ENCODE results near the gene ARL13B.
"Not testable (repeated sequence)": the region's sequence is repeated elsewhere in the genome, so short reads cannot be mapped to it uniquely, and the experiment has no call there.

Gene ARL13B

DNA sequence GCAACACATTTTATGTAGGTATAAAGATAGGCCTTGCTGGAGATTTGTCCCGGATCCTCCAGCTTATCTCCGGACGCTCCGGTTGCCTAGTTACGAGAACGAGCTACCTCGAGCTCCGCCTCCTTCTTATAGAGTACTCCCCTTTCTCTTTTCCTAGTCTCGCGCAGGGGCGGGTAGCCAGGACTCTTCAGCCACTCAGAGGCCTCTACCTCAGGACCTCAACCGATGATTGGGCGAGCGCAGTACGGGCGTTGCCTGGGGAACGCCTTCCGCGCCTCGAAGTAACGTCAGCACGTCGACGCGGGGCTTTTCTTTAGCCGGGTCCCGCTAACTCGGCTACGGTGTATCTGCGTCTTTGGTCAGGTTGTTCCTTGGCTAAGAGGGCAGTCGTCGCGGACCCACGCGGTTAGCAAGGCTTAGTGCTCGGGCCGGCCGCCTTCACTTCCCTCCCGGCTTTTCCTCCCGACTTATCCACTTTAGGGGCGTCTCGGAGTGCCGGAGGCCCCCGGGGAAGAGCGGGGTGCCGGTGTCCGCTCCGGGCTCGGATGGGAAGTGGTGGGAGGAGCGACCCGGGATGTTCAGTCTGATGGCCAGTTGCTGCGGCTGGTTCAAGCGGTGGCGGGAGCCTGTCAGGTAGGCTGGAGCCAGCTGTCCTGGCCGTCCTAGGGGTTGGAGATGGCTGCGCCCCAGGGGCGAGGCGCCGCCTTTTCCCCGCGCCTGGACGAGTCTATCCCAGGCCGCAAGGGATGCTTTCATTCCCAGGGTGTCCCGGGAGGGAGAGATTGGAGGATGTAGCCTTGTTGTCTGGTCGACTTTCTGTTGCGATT lies at the start of gene ARL13B:
Gene ARL13B (plus strand): TSS at position 306 of the 827 bp plus-strand sequence. CDS start 269 bp downstream, at position 575.
- DNase-seq (ENCODE audit: low read depth in 2 of 3, low spot score in 2 of 3), result peak; percentile 62 to 86 (median 82)

DNA sequence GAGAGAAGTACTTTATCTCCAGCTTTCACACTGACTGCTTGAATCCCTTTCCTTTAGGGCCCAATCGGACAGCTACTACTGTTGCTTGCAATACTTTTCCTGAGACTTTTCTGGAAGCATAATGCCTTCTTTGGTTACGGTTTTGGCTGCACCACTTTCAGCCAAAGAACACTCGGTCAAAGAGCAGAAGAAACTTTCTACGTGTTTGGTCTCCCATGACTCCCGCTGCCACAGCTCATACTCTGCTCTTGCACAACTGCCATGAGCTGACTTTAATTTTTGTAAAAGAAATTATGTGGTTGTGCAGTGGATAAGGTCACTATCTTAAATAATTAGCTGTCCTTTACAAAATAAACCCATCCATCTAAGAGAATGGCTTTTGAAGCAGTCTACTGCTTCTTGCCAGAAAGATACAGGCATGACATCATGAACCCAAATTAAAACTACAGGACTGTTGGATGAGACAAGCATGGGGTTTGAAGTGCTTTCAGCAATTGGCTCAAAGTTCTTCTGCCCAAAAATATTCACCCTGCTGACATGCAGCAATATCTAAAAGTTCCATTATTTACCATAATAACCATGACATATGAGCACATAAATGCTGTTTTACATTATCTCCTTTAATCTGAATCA lies 48.2 kb upstream of the ARL13B start:
- no peak for DNase-seq (ENCODE audit: low read depth in 2 of 3, low spot score in 2 of 3)

DNA sequence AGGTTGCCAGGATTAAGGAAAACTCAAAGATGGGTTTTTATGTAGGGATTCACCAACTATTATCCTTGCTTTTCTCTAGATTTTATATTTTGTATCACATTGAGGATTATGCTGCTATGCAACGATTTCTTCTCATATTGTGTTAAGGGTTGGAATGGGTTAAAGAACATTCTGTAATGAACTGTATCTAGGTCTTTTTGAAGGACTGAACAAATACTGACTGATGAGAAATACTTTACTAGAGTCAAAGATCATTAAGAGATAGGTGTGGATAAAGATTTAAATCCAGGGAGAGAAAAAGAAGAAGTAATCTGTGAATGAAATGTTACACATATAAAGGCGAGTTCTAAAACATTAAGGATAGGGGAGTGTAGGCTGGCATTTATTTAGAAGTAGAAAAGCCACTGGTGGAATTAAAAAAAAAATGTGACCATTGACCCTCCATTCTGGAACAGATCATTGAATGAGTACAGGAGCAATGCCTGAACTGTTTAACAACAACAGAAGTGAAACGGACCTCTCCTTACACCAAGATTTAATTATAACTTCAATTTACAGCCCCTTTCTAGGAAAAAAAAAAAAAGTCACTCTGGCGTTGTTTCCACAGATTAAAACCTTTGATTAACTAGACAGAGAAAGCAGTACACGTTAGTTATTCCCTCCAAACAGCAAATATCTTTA lies 45.4 kb upstream of the ARL13B start:
- no peak for DNase-seq (ENCODE audit: low read depth in 2 of 3, low spot score in 2 of 3)

DNA sequence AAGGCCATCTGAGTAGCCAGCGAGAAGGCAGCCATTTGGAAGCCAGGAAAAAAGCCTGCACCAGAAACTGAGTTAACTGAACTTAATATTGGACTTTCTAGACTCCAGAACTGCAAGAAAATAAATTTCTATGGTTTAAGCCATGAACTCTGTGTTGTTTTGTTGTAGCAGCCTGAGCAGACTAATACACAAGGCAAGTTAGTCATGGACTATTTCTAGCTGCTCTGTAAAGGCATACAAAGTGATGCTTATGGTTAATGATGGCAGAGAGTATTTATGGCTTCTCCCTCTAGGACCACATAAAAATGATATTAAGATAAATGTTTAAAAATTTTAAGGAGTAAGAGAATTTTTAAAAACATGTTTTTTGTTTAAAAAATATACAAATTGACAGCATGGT lies 43.4 kb upstream of the ARL13B start:
- DNase-seq (ENCODE audit: low read depth in 2 of 3, low spot score in 2 of 3), result no peak

DNA sequence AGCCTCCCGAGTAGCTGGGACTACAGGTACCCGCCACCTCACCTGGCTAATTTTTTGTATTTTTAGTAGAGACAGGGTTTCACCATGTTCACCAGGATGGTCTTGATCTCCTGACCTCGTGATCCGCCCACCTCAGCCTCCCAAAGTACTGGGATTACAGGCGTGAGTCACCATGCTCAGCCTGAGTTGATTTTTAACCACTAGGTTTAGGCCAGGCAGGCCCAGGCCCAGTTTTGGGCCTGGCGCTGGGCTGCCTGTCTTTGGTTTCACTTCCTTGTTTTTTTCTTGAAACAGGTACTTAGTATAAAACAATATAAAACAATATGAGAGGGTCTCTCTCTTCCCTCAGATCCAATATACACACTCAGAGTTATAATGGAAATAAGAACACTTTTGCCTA lies 42.5 kb upstream of the ARL13B start:
- DNase-seq (ENCODE audit: low read depth in 2 of 3, low spot score in 2 of 3), result not testable (repeated sequence)

DNA sequence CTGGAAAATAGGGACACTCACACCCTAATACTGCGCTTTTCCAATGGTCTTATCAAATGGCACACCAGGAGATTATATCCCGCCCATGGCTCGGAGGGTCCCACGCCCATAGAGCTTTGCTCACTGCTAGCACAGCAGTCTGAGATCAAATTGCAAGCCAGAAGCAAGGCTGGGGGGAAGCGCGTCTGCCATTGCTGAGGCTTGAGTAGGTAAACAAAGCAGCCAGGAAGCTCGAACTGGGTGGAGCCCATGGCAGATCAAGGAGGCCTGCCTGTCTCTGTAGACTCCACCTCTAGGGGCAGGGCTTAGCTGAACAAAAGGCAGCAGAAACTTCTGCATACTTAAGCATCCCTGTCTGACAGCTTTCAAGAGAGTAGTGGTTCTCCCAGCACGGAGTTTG lies 30.0 kb upstream of the ARL13B start:
- DNase-seq (ENCODE audit: low read depth in 2 of 3, low spot score in 2 of 3), result not testable (repeated sequence)

DNA sequence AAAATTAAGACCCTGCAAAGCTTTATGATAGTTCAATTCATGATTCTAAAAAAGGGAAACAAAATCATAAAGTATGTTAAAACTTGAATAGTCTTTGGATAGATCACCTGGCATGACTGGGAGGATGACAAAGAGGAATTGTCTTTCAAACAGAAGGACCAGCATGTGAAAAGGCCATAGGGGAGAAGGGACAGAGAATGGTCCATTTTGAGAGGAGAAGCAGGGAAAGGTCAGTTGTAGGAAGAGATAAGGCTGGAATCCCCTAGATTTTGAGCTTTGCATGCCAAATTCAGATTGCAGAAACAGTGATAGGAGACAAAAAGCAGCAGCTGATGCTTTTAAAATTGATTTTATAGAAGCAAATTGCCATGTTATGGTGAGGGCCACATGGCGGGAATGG lies 18.9 kb upstream of the ARL13B start:
- no peak for DNase-seq (ENCODE audit: low read depth in 2 of 3, low spot score in 2 of 3)

DNA sequence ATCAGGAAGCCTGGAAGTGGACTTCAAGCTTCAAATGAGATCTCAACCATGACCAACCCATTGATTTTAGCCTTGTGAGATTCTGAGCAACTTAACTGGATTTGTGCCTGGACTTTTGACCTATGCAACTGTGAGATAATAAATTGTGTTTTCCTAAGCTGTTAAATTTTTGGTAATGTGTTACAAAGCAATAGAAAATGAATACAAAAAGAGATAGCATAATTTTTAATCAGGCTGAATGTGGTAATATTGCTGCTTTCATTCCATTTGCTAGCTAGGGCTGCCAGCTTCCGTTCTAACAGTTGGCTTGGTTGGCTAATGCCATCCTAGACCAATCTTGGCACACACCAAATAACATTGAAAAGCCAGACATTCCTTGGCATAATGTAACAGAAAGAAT lies 18.5 kb upstream of the ARL13B start:
- no peak for DNase-seq (ENCODE audit: low read depth in 2 of 3, low spot score in 2 of 3)

DNA sequence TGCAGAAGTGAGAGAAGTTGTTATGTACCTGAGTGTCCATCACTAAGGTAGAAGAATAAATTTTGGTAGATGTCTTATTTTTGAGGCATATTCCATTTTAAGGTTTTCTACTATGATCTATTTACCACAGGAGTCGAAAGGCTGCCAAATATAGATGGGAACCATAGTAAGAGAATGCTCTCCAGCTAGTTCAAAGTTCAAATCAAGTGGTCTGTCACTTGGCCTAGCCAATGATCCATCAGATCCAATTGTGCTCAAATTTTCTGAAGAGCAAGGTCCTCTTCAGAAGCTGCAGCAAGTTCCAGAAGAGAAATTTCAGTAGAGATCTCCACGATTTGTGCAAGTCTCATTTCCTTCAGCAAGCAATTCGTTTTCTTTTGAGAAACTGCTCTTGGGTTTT lies 17.2 kb upstream of the ARL13B start:
- DNase-seq (ENCODE audit: low read depth in 2 of 3, low spot score in 2 of 3), result no peak

DNA sequence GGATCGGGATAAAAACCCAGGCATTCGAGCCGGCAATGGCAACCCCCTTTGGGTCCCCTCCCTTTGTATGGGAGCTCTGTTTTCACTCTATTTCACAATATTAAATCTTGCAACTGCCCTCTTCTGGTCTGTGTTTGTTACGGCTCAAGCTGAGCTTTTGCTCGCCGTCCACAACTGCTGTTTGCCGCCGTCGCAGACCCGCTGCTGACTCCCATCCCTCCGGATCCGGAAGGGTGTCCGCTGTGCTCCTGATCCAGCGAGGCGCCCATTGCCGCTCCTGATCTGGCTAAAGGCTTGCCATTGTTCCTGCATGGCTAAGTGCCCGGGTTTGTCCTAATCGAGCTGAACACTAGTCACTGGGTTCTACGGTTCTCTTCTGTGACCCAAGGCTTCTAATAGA lies 14.8 kb upstream of the ARL13B start:
- DNase-seq (ENCODE audit: low read depth in 2 of 3, low spot score in 2 of 3), result not testable (repeated sequence)

DNA sequence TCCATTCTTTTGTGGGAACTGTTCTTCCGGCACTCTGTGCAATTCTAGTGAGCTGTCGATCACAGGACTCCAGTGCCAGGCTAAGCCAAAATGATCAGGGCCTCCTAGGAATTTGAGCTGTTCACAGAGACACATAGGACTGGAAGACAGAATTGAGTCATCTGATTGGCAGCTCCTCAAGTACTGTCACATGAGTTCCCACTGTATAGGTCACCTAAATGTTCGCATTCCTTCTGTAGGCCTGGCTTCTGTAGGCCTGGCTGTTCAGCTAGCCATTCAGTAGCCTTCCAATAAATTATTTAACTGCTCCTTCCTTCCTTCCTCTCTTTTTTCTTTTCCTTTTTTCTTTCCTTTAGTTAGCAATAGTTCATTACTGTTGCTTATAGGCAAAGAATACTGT lies 10.5 kb upstream of the ARL13B start:
- no peak for DNase-seq (ENCODE audit: low read depth in 2 of 3, low spot score in 2 of 3)

DNA sequence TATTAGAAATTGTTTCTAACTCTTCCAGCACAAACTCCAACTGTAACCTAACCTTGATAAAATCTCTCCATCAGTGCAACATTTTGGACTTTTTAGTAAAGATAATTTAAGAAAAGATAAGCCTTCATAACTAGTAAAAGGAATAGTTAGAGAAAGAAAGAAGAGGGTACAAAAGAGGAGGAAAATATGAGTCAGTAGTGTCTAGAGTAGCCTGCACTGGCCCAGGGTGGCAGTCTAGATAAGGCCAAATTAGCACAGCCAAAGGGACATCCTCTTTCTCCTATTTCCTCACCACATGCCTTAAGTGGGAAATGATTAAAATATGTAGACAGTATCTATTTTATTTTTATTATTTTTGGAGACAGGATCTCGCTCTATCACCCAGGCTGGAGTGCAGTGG lies 10.0 kb upstream of the ARL13B start:
- DNase-seq (ENCODE audit: low read depth in 2 of 3, low spot score in 2 of 3), result no peak

DNA sequence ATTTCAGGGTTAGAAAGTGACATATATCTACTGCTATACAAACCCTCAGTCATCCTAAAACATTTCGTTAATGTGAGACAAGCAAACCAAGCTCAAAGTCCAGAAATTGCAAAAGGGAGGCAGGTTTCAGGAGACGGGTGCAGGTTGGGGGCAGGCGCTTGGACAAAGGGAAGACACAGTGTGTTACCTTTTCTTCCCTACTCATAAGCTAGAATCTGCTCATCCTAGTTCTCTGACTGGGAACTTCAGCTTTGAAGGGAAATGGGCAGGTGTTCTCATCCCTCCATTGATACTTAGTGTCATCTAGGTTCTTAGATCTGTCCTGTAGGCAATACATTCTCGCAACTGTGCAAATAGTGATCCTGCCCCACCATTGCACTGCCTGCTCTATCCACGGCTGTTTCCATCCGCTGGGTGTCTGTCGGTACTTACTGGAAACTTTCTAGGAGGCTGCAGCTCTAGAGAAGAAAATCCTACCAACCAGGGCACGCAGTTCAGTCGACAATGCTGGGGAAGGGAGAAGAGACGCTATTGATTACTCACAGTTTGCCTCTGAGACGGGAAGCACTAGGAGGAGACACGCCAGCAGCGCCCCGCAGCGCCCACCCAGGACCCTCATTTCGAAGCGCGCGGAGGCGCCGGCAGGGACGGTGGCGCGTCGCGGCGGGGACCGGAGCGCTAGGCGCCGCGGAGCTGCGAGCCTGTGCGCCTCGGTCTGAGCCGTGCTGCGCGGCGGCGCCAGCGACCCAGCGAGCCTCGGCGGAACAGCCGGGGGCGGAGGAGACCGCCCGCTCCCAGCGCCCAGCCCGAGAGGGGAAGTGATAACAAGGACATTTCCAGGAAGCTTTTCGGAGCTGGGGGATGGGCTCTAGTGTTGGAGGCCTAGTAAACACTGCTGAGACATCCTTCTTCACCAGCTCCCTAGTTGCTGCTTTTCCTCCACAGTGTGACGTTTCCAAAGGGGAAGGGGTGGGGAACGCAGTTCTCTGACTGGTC lies 6.5 kb upstream of the ARL13B start, which contains the start of gene PROS1:
Gene PROS1 (minus strand): TSS at position 766 of the 996 bp plus-strand sequence. CDS start 147 bp downstream, at position 619.
- DNase-seq (ENCODE audit: low read depth in 2 of 3, low spot score in 2 of 3), result peak; percentile 13 to 27 (median 17)

DNA sequence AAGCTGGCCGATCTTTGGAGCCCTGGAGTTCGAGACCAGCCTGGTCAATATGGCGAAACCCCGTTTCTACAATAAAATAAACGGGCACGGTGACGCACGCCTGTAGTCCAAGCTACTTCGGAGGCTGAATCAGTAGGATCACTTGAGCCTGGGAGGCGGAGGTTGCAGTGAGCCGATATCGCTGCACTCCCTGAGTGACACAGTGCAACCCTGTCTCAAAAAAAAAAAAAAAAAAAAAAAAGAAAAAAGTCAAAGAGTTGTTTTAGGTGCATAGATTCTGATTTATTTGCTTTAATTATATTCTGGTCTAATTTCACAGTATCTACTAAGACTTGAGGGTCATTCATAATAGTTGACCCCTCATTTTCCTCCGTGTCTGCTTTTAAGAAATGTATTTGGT lies 1.7 kb downstream of the ARL13B start:
- no peak for DNase-seq (ENCODE audit: low read depth in 2 of 3, low spot score in 2 of 3)

DNA sequence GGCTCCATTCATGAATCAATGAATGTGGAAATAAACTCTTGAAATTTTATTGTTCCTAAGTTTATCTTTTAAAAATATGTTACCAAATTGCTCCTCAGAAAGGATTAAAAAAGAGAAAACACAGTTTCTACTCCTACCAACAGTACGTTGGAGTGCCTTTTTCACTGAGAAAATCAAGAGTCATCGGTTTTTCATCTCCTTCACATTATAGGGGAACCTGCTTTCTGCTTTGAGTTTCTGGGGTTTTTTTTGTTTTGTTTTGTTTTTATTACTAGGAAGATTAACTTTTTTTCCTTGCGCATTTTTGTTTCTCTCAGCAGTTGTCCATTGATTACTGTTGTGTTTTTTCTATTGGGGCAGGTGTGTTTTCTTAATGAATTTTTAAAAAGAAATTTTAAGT lies 3.5 kb downstream of the ARL13B start:
- no peak for DNase-seq (ENCODE audit: low read depth in 2 of 3, low spot score in 2 of 3)

DNA sequence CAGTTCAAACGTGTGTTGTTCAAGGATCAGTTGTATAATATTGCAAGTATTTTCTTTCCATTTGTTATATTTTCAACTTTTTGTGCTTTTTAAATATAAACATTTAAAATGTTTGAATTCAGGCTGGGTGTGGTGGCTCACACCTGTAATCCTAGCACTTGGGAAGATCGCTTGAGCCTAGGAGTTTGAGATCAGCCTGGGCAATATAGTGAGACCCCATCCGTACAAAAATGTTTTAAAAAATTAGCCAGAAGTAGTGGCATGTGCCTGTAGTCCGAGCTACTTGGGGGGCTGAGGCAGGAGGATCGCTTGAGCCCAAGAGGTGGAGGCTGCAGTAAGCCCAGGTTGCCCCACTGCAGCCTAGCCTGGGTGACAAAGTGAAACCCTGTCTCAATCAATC lies 4.7 kb downstream of the ARL13B start:
- no peak for DNase-seq (ENCODE audit: low read depth in 2 of 3, low spot score in 2 of 3)

DNA sequence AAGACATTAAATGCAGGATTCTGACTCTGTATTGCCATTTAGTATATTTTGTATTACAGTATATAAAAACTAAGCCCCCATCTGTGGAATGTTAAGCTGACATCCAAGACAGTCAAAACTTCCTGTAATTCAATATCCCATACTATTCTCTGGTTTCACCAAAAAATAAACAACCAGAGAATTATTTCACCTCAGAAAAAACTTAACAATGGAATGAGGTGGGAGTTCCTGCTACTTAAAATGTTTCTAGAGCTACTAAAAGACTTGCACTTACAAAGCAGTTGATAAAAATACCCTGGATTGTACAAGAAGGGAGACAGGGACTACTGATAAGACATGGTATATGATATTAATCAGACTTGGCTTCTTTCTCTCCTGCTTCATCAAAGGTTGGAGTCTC lies 8.3 kb downstream of the ARL13B start:
- DNase-seq (ENCODE audit: low read depth in 2 of 3, low spot score in 2 of 3), result no peak

DNA sequence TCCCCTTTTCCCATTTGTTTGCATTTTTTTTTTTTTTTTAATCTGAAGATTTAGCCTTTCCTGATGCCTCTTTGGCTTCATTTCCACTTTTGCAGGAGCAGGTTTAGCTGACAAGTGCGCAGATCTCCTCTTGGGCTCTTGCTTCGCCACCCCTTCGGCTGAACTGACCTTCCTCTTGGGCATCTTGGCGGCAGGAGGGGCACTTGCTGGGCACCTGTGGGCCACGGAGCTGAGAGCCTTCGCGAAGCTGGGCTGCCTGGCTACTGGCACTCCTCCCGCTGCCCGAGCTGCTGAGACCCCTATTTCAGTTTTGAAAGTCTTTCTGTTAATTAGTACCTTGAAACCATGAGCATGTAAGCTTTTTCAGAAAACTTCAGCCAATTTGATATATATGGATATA lies 8.8 kb downstream of the ARL13B start:
- DNase-seq (ENCODE audit: low read depth in 2 of 3, low spot score in 2 of 3), result no peak

DNA sequence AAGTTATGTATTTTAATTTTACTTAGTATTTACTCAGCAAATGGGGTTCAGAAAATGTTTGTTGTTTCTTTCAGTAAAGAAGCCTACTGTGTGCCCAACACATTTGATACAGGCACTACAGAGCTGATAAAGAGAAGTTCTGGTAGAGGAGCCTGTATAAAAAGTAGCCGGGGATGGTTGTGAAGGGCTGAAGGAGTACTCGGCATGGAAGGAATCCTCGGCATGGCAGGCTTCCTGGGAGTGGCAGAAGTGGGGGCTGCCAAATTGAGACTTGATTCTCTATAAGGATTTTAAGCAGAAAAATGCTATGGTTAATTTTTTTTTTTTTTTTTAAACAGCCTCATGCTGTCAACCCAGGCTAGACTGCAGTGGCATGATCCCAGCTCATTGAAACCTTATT lies 9.3 kb downstream of the ARL13B start:
- DNase-seq (ENCODE audit: low read depth in 2 of 3, low spot score in 2 of 3), result no peak

DNA sequence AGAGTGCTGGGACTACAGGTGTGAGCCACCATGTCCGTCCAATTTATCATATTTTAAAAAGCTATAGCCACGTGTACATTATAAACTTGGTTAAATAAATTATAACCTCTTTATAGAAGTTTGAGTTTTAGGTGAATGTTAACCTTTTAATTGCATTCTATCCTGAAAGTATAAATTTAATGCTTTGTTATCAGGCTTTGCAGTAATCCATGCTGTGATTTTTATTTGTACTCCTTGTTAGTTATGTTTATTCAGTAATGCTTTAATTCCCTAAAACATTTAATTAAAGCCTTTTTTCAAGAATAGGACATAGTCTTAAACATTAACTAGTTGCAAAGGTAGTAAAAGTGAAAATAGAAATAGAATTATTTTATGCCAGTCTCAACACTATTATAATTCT lies 11.7 kb downstream of the ARL13B start:
- no peak for DNase-seq (ENCODE audit: low read depth in 2 of 3, low spot score in 2 of 3)

DNA sequence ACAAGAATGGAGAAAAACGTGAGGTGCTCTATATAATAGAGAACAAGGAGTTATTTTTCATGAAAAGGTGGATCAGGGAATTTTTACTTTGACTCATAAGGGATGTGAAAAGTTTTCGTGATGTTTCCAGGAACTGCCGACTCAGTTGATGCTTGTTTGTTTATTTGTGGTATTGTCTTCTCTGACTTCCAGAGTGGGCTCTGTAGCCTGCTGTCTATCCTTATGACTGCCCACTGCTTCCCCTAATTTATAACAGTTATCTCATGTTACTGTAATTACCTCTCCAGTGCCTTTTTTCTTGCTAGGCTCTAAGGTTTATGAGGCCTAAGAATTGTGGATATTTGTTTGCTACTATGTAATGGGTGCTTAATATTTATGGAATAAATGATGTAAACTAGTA lies 12.3 kb downstream of the ARL13B start:
- no peak for DNase-seq (ENCODE audit: low read depth in 2 of 3, low spot score in 2 of 3)
